GM18507 (cell line): ENCODE data around the gene PPP3CB.

Experiments
- DNase-seq: peaks from one replicate; pipeline ENCODE4 v3.0.0; 2011; ENCODE audit warnings: low read depth; ENCODE audit not compliant: insufficient read length; ENCODE audit errors: extremely low spot score
- FAIRE-seq: peaks from 2 replicates; lab custom pipeline; 2011; peaks lifted over from hg19 to GRCh38; lab: Jason Lieb, UNC

PPP3CB gene

DNA sequence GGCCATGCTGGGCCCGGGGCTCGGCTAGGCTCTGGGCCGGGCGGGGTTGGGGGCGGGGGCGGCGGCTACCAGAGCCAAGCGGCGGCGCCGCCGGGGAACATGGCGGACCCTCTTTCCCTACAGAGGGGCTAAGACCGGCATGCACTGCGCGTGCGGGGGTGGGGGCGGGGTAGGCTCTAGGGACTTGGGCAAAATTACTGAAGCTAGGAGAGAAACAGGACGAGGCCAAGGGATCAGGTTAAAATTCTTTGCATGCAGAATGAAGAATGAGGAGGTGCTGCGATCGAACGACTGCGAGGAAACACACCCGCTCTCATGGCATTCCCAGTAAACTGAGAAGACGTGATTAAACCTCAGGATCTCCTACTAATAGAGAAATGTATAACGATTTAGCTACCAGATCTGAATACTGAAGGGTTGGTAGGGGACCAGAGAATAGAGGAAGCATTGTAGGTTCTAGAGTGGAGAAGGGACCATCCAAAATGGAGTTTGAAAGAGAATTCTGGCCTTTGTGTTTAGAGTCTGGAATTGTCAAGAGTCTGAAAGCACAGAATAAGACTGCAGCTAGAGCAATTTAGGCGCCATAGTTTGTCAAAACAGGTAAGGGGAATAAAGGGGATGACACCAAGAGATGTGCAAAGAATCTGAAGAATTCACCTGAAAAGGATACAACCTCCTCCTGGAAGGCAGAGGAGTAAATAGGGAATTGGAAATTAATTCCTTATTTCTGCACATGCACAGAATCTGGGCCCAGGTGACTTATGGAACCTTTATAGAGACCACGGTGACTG lies at the start of gene PPP3CB:
PPP3CB (minus strand) TSS at position 141 of the 791 bp plus-strand sequence; CDS start at position 6, 135 bp downstream.
- FAIRE-seq (peak; percentile 91), DNase-seq (peak; percentile 74)

DNA sequence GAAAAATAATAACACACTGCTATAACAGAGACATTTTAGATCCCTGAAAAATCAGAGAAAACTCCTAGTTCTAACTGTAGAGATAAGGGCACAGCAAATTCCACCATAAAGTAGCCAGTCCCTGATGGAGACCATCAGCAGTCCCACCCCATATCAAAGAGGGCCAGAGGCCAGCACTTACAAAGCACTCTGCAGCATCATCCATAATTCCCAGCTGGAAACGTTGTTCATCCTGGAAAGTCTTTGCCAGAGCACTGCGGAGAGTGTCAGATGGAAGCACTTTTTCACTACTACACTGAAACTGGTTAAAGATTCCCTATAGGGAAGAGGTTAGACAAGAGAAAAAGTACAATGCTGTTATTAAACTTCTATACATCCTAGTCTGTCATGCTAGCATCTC lies 49.5 kb upstream of the PPP3CB start:
- DNase-seq (no peak), FAIRE-seq (no peak)

DNA sequence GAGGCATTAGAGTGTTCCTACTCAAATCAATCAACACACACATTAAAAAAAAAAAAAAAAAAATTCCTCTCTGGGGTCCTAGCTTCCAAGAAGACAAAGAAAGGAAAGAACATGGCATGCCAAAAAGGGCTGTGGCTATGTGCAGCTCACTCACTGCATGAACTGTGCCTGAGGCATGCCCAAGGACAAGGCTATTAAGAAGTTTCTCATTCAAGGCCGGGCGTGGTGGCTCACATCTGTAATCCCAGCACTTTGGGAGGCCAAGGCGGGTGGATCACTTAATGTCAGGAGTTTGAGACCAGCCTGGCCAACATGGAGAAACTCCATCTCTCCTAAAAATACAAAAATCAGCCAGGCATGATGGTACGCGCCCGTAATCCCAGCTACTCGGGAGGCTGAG lies 41.9 kb upstream of the PPP3CB start:
- DNase-seq (no peak), FAIRE-seq (no peak)

DNA sequence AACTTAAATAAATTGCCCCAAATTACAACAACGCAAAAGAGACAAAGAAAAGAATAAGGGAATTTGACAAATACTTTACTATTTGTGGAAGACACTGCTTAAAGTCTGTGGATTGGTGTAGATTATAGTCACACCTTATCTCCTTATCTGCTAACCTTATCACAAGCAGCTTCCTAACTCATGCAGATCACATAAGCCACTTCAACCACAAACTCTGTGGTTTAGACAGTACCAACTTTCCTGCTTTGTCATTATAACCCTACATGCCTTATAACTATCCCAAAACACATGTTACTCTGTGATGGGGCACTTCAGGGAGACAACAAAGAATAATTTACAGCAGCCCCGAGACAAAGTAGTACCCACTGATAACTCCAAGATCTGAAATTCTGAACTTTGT lies 41.5 kb upstream of the PPP3CB start:
- DNase-seq (no peak), FAIRE-seq (no peak)

DNA sequence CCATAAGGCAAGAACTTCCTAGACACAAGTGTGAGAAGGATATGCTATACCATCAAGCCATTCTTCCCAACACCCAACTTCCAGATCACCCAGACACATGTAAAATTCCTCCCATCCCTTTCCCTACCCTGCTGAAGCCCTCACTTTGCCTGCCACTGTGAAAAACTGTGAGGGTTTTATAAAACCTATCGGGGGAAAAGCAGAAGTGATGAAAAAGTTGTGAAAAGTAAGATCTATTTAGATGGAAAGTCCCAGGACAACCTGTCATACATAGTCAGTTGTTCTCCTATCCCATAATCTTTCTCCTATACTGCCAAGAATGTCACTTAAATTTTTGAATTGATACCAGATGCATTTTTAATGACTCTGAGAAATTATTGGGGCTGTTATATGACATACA lies 39.0 kb upstream of the PPP3CB start:
- FAIRE-seq (no peak), DNase-seq (no peak)

DNA sequence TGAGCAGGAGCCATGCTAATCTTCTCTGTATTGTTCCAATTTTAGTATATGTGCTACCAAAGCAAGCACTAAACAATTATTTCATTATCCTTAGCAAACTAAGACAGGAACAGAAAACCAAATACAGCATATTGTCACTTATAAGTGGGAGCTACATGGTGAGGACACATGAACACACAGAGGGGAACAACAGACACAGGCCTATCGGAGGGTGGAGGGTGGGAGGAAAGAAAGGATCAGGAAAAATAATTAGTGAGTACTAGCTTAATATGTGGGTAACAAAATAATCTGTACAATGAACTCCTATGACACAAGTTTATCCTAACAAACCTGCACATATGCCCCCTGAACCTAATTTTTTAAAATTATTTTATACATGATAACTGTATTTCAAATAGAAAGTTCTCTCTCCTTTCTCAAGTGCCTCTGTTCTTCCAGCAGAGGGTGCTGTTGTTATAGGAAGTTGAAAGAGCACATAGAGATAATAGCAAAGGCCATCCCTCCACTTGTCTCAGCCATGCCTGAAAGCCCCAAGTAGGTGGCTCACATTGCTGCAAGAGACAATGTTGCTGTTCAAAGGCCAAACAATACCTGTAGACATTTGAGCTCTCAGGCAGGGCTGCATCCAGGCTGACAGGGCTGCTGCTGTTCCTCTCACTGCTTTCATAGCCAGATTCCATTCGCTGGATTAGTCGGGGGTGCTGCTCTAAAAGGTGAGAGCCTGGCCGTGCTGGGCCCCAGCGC lies 33.4 kb upstream of the PPP3CB start:
- peak; percentile 48 for DNase-seq
- peak; percentile 88 for FAIRE-seq

DNA sequence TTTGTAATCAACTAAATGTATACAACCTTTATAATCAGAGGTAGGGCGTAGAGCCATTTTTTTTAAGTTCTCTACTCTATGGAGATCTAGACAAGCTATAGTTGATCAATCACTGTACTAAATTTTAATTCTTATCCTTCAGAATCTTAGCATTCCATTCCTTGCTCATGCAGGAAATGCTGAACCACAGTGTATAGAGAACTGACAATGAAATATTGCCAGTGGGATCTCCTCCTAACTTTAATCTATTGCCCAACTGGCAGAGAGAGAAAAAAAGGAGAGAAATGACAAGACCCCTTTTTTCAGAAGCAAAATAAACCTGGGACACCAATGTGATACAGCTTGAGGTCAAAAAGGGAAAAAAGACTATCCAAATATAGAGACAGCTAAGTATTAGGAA lies 26.4 kb upstream of the PPP3CB start:
- no peak for FAIRE-seq

DNA sequence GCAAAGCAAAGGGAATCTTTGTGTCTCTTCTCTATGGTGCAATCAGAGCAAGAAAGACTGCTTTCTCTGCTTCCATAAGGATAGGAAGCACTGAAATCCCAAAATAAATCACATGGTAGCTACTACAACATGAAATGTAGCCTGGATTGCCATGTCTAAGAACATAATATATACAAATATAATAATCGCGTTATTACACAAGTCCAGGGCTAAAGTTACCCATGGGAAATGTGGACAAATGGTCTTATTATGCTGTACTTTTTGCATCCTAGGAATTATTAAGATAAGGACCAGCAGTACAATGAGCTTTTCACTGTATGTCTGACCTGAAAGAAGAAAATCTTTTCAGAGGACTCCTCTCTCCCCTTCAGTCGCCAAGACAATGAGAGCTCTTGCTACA lies 23.5 kb upstream of the PPP3CB start:
- FAIRE-seq (no peak), DNase-seq (no peak)

More for the DNA sequence above, 26.4 kb upstream of the PPP3CB start:
- no peak for DNase-seq

DNA sequence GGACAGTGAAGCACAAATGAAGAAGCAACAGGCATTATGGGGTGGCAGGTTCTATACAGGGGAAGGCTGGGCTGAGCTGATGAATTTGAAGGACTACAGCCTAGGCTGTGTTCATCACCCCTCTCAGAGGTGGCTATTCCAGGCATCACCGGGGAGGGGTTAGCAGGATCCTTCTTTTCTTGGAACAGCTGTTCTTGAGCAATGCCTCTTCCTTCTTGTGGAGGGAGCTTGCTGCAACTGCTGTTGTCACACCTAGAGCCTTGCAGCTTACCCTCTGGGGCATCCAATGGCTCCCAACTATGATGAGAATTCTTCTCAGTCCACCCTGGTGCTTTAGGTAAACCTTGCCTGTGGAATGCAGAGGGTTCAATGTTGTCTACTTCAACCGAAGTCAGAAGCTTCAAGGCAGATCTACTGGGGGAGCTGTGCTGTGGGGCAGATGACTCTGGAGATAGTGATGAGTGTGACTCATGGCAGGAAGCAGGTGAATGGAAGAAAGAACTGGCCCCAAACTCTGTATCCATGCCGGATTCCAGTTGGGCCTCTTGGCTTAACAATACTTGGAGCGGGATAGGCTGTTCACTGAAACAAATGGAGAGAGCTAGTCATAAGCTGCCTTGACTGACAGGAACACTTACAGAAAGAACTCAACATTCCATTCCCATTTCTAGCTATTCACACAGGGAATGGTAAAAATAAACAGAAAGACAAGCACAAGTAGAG lies 21.5 kb upstream of the PPP3CB start:
- DNase-seq (no peak), FAIRE-seq (no peak)

DNA sequence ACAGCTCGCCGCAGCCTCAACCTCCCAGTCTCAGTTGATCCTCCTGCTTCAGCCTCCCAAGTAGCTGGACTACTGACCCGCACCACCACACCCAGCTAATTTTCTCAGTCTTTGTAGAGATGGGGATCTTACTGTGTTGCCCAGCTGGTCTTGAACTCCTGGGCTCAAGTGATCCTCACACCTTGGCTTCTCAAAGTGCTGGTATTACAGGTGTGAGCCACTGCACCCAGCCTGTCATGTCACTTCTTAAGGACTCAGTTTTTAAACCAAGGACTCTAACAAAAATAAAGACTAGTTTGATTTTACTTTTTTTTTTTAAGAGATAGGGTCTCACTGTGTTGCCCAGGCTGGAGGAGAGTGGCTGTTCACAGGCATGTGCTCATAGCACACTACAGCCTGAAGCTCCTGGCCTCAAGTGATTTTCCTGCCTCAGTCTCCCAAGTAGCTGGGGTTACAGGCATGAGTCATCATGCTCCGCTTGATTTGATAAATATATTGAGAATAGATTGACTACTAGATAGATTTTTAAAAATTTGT lies 16.5 kb upstream of the PPP3CB start:
- FAIRE-seq (no peak), DNase-seq (no peak)

DNA sequence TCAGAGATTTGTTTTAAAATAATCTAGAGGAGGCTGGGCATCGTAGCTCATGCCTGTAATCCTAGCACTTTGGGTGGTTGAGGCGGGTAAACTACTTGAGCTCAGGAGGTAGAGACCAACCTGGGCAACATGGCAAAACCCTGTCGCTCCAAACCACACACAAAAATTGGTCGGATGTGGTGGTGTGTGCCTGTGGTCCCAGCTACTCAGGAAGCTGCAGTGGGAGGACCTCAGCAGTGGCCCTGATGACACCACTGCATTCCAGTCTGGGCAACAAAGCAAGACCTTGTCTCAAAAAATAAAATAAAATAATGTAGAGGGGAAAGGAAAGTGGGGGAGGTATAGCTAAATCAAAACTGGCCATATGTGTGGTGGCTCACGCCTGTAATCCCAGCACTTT lies 13.9 kb upstream of the PPP3CB start:
- FAIRE-seq: no peak
- no peak for DNase-seq

DNA sequence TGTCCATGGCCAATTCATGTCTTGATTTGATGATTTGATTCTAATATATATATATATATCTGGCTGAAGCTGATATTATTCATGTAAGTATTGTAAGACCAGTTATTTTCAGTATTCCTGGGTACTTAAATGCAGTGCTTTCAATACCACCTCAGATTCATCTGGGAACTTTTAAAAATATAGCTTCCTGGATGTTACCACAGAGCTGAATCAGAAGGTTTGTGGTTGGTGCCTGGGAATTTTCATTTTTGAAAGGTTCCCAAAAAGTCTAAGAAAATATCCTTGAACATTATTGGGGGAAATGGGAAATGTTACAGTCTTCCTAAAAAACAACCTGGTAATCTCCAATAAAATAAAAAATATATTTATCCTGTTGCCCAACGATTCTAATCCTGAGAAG lies 10.7 kb upstream of the PPP3CB start:
- no peak for FAIRE-seq
- no peak for DNase-seq

DNA sequence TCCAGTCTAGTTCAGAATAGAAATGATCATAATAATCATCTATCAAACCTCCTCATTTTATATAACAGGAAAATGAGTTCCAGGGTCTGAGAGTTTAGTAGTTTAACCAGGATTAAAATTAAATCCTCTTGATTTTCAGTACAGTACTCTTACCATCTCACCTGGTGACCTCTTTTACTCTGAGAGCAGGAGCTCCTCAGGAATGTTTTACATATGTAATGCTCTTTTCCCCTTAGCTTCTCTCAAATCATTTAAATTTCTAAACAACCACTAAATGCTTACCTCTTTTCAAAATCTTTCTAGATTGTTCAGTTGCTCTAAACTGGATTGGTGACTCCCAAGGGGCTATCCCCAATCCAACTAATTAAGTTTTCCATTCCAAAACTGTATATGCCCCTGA lies 10.2 kb upstream of the PPP3CB start:
- FAIRE-seq (no peak), DNase-seq (no peak)

DNA sequence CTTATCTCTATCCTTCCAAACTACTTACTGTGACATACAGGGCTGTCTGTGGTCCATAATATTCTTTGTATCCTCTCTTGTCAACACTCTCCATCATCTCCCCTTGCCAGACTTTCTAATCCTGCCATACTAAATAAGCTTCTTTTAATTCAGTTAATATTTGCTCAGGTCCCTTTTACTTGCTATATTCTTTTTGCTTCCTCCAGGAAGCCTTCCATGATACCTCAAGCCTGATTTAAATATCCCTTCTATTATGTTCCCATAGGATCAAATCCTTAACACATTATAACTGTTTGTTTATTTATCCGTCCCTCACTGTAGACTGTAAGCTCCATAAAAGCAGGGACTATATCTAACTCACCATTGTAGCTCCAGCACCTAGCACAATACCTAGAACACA lies 7.2 kb upstream of the PPP3CB start:
- DNase-seq (no peak), FAIRE-seq (no peak)

DNA sequence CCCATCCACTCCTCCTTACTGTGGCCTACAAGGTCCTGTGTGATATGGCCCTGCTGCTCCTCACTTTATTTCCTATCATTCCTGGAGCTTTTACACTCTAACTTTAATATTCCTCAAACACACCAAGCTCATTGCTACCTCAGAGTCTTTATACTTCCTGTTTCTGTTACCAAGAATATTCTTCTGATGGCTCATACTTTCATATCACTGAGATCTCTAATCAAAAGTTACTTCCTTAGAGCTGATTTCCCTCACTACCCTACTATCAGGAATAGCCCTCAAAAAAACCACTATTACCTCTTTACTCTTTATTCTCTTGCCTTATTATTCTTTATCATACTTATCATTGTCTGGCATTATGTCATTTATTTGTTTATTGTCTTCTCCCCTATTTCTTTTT lies 5.8 kb upstream of the PPP3CB start:
- FAIRE-seq (peak; percentile 57), DNase-seq (no peak)

DNA sequence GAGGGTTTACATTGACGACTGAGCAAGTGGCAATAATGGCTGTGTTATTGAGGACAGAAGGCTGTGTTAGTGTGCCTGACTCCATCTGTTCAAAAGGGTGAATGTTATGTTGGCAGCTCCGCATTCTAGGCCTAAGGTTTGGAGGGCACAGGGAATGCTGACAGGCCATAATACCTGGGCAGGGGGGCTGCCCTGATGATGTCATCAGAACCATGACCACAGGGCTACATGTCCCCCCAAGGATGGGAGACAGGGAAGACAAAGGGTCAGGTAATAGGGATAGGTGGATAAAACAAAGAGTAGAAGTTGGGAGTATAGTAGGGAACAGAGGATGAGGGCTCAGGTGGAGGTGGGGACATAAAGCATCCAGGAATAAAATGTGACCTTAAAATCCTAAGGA lies 1.8 kb upstream of the PPP3CB start:
- FAIRE-seq (no peak), DNase-seq (no peak)

DNA sequence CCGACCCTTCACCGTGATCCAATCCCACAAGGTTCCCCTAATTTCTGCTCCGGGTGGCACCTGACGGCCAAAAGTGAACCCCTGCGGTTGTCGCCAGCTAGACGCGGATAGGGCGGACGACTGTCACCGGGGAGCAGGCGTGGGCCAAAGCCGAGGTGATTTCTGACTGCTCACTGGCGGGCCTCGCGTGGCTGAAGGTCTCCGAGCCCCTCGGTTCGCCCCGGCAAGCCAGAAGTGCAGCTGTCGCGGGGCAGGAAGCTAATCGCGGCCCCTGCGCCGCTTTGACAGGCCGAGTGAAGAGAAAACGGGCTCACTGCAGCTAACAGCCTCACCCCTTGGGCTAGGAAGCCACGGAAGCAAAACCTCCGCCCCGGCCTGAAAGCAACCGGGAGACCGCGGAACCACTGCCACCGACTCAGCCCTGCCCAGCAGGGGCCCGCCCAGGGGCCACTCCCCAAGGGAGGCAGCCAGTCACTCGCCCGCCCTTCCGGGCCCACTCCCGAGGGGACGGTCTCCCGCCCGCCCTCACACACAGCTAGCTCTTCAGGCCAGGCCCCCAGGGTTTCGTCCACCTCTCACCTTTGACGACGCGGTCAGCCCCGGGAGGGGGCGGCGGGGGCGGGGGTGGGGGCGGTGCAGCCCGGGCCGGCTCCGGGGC lies 469 bp downstream of the PPP3CB start:
- DNase-seq (peak; percentile 74), FAIRE-seq (no peak)

DNA sequence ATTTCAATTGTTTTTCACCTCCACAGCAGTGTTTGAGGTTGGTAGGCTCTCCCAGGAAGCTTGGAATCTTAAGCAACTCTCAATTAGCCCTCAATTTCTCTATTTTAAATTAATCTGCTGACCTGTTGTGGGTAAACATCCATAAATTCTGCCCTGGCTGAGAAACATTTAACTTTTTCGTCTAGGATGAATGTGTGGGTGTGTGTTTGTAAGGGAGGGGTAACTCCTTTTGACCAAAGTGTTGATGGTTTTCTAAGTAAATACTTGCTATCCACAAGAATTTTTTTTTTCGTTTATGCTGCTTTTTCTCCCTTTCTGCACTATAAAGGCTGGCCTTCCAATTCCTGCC lies 973 bp downstream of the PPP3CB start:
- FAIRE-seq (no peak), DNase-seq (no peak)

DNA sequence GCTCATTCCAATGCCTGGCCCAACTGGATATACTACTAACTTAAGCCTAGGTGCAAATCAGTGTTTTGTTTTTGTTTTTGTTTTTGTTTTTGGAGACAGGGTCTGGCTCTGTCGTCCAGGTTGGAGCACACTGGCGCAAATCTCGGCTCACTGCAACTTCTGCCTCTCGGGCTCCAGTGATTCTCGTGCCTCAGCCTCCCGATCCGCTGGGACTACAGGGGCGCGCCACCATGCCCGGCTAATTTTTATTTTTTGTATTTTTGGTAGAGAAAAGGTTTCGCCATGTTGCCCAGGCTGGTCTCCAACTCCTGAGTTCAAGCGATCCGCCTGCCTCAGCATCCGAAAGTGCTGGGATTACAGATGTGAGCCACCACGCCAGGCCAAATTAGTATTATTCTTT lies 1.6 kb downstream of the PPP3CB start:
- no peak for DNase-seq
- FAIRE-seq: no peak

DNA sequence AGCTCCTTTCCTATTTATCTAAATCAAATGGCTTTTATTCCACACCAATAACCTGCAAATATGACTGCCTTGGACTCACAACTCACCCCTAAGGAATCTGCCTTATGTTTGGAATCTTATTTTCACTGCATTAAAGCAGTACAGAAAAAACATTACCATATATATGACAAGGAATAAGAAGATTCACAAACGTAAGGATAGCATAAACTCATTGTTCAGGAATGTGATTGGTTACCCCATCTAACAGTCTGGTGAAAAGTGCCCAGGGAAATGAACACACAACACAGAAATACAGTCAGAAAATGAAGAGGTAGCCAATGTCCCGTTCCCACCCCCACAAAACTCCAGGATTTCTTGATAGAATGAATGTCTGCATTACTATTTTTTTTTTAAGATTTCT lies 2.0 kb downstream of the PPP3CB start:
- no peak for FAIRE-seq

More for the DNA sequence above, 2.0 kb downstream of the PPP3CB start:
- no peak for DNase-seq
